Naive thymus-derived CD4-positive, alpha-beta T cell (primary cell): ENCODE results near the gene PGM3. TPM values are rescaled to one million over a fixed set of nuclear protein-coding genes. Genes with fewer than 3 reads are reported as not detected.

Experiments used
- ATAC-seq: fragments of 150-1000 bp; cut with Tn5 transposase; 2 replicates; pipeline ENCODE4 v1.10.0; 2021; ENCODE audit warnings: mild to moderate bottlenecking, moderate library complexity
- CTCF ChIA-PET: fragments of 350-600 bp; sonication (Branson Sonifier 250); formaldehyde crosslinking; loops from one replicate; lab custom pipeline; 2021; ENCODE audit warnings: antibody characterized with exemption; lab: Charles Lee
- POLR2A ChIA-PET: fragments of 350-600 bp; sonication (Branson Sonifier 250); formaldehyde crosslinking; loops from one replicate; lab custom pipeline; 2021; ENCODE audit warnings: antibody characterized with exemption, inconsistent platforms; lab: Charles Lee
- DNase-seq, 9 donors: peaks; one replicate each; pipeline versions ENCODE4 v3.0.0 to v3.0.0-alpha.2; 2020 to 2022; ENCODE audit warnings: mixed read lengths in 1 of 9
- H3K27ac ChIP-seq: one replicate; pipeline ENCODE4 v1.7.0; 2013; ENCODE audit warnings: mild to moderate bottlenecking, low read depth, low read length, moderate library complexity
- H3K27me3 ChIP-seq, 2 donors: one replicate each; pipeline ENCODE4 v1.7.0; 2013; ENCODE audit warnings: low read length in 2 of 2, mild to moderate bottlenecking in 2 of 2, moderate library complexity in 2 of 2; ENCODE audit not compliant: control insufficient read depth in 2 of 2, insufficient read depth in 2 of 2
- H3K36me3 ChIP-seq, 3 experiments: 1 replicate in 2 of 3; 2 replicates in 1 of 3; pipeline ENCODE4 v1.7.0; 2013; ENCODE audit warnings: low read length in 3 of 3, mild to moderate bottlenecking in 3 of 3, moderate library complexity in 1 of 3; ENCODE audit not compliant: insufficient read depth in 3 of 3, control insufficient read depth in 2 of 3
- H3K4me1 ChIP-seq, 2 donors: one replicate each; pipeline ENCODE4 v1.7.0; 2013; ENCODE audit warnings: low read length in 2 of 2, mild to moderate bottlenecking in 2 of 2, moderate library complexity in 1 of 2; ENCODE audit not compliant: control insufficient read depth in 2 of 2, insufficient read depth in 2 of 2
- H3K4me3 ChIP-seq: 2 replicates; pipeline ENCODE4 v1.7.0; 2013; ENCODE audit warnings: mild to moderate bottlenecking, low read length
- H3K9me3 ChIP-seq, 3 experiments: 1 replicate in 2 of 3; 2 replicates in 1 of 3; pipeline ENCODE4 v1.7.0; 2013; ENCODE audit warnings: low read length in 3 of 3; ENCODE audit not compliant: control insufficient read depth in 2 of 3
- H3K27ac Mint-ChIP-seq, 9 donors: one replicate each; pipeline ENCODE4 v1.8.0; 2020 to 2022; ENCODE audit warnings: mixed read lengths in 9 of 9, mild to moderate bottlenecking in 8 of 9, moderate library complexity in 5 of 9, inconsistent platforms in 2 of 9
- H3K27me3 Mint-ChIP-seq, 5 donors: one replicate each; pipeline ENCODE4 v1.8.0; 2021 to 2022; ENCODE audit warnings: mixed read lengths in 5 of 5, mild to moderate bottlenecking in 1 of 5
- H3K36me3 Mint-ChIP-seq, 5 donors: one replicate each; pipeline ENCODE4 v1.8.0; 2020 to 2022; ENCODE audit warnings: mixed read lengths in 5 of 5, mild to moderate bottlenecking in 3 of 5, inconsistent platforms in 1 of 5
- H3K4me1 Mint-ChIP-seq, 7 donors: one replicate each; pipeline ENCODE4 v1.8.0; 2020 to 2022; ENCODE audit warnings: mixed read lengths in 7 of 7, mild to moderate bottlenecking in 3 of 7, inconsistent platforms in 1 of 7
- H3K4me3 Mint-ChIP-seq, 10 donors: one replicate each; pipeline ENCODE4 v1.8.0; 2020 to 2022; ENCODE audit warnings: mild to moderate bottlenecking in 10 of 10, mixed read lengths in 10 of 10, moderate library complexity in 6 of 10, inconsistent platforms in 2 of 10
- H3K9me3 Mint-ChIP-seq, 11 donors: one replicate each; pipeline ENCODE4 v1.8.0; 2020 to 2022; ENCODE audit warnings: mixed read lengths in 11 of 11, mild to moderate bottlenecking in 4 of 11, inconsistent platforms in 1 of 11, moderate library complexity in 1 of 11
- intact Hi-C, 2 donors: fragments of 100-400 bp; cut with micrococcal nuclease; formaldehyde crosslinking; loops; one replicate each; pipeline ENCODE4 v1.15.1; 2023
- polyA plus RNA-seq, 2 donors: library from polyadenylated mRNA; unstranded; fragments of 300-500 nt; fragmentation: Illumina TruSeq; gene quantifications; one replicate each; pipeline ENCODE4 v1.2.3, GENCODE V29; 2021
- total RNA-seq, 6 experiments: library from RNA in 5 of 6; stranded (reverse) in 5 of 6; gene quantifications; 1 replicate in 5 of 6; 2 replicates in 1 of 6; pipeline ENCODE4 v1.2.3 and lab custom pipeline; 2021 to 2026

PGM3 gene
- total and polyA plus RNA-seq, 7 experiments from 2014 or later = 8.2 to 37.3 (median 22.1) TPM

DNA sequence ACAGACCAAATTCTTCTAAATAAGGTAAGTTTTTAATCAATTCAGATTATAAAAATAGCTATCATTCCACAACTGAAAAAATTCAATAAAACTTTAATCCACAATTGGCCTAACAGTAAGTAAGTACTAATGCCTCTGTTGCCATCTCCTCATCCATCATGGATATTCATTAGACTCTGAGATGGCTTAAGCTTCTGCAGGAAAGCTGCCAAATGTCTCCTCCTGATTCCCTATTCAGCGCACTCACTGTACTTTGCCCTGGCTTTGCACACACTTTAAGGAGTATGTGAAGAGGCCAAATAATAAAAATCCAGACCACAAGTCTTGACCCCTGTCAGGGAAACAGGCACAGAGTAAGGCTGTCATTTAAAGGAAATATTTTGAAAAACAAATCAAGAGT is 23.6 kb downstream of the PGM3 start:
- no peak for ATAC-seq
- intact Hi-C loops = loop anchor here in 1 of 2 donors (2.0 kb wide), 1 partner anchor 45 kb away; no protein-coding TSS in a partner anchor
- H3K4me1 ChIP-seq = no peaks in the 10 kb centered on the region
- POLR2A ChIA-PET = no interaction called here
- H3K9me3 ChIP-seq = no peaks in the 10 kb centered on the region
- Mint-ChIP-seq H3K4me3 (no peak overlapping the region), H3K4me1 (peaks cover 0 to 3% (median 0%) of the 10 kb centered on the region in 7 donors), H3K9me3 (no peaks in the 10 kb centered on the region), H3K36me3 (peaks cover 6 to 54% (median 29%) of the 10 kb centered on the region in 5 donors), H3K27me3 (no peaks in the 10 kb centered on the region), H3K27ac (peak overlapping the region in 2 of 9 donors; percentile 18 to 42)
- H3K36me3 ChIP-seq = peaks cover 0 to 77% (median 19%) of the 10 kb centered on the region in 3 experiments
- no peak overlapping the region for H3K27ac ChIP-seq
- no peak overlapping the region for H3K4me3 ChIP-seq
- CTCF ChIA-PET = no interaction called here
- no peak for DNase-seq
- no peaks in the 10 kb centered on the region for H3K27me3 ChIP-seq

DNA sequence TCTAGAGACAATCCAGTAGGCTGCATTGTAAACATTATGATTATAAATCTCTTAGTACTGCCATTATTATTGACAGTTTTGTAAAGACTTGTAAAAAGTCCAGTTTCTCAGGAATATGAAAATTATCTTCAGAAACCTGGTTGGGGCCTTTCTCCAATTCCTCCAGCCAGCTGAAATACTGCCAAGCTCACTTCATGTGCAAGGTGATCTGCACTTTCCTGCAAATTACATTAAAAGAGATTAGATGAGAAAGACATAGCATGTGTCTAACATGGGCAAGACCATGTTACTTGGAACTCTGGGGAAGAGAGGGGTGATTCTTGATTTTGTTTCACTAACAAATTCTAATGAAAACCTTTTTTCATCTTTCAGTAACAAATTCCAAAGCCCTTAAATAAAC is 24.0 kb downstream of the PGM3 start:
- H3K27me3 Mint-ChIP-seq = no peaks in the 10 kb centered on the region
- H3K4me3 ChIP-seq = no peak overlapping the region
- CTCF ChIA-PET = no interaction called here

GRCh38 chr6:83168556-83168955 is 24.5 kb downstream of the PGM3 start:
- Histone ChIP-seq H3K27ac (no peak overlapping the region), H3K9me3 (no peaks in the 10 kb centered on the region), H3K27me3 (no peaks in the 10 kb centered on the region), H3K4me3 (no peak overlapping the region), H3K4me1 (no peaks in the 10 kb centered on the region), H3K36me3 (peaks cover 0 to 84% (median 18%) of the 10 kb centered on the region in 3 experiments)
- intact Hi-C loops = loop anchor here in 1 of 2 donors (2.0 kb wide), 1 partner anchor 46 kb away; no protein-coding TSS in a partner anchor
- H3K4me3 Mint-ChIP-seq = no peak overlapping the region
- peak overlapping the region in 2 of 9 donors; percentile 38 to 47 for H3K27ac Mint-ChIP-seq
- CTCF ChIA-PET = no interaction called here
- H3K9me3 Mint-ChIP-seq = no peaks in the 10 kb centered on the region
- DNase-seq (no peak), ATAC-seq (no peak)
- peaks cover 0 to 3% (median 0%) of the 10 kb centered on the region in 7 donors for H3K4me1 Mint-ChIP-seq
- H3K27me3 Mint-ChIP-seq = no peaks in the 10 kb centered on the region
- POLR2A ChIA-PET = no interaction called here
- H3K36me3 Mint-ChIP-seq = peaks cover 7 to 58% (median 31%) of the 10 kb centered on the region in 5 donors

More for the DNA sequence above, 24.0 kb downstream of the PGM3 start:
- Mint-ChIP-seq H3K4me1 (peaks cover 0 to 3% (median 0%) of the 10 kb centered on the region in 7 donors), H3K9me3 (no peaks in the 10 kb centered on the region), H3K4me3 (no peak overlapping the region), H3K27ac (peak overlapping the region in 2 of 9 donors; percentile 5 to 47), H3K36me3 (peaks cover 7 to 54% (median 30%) of the 10 kb centered on the region in 5 donors)
- POLR2A ChIA-PET = no interaction called here
- intact Hi-C loops = loop anchor here in 1 of 2 donors (2.0 kb wide), 1 partner anchor 46 kb away; no protein-coding TSS in a partner anchor
- DNase-seq = no peak
- Histone ChIP-seq H3K36me3 (peaks cover 0 to 81% (median 18%) of the 10 kb centered on the region in 3 experiments), H3K9me3 (no peaks in the 10 kb centered on the region), H3K27ac (no peak overlapping the region), H3K4me1 (no peaks in the 10 kb centered on the region), H3K27me3 (no peaks in the 10 kb centered on the region)
- no peak for ATAC-seq

DNA sequence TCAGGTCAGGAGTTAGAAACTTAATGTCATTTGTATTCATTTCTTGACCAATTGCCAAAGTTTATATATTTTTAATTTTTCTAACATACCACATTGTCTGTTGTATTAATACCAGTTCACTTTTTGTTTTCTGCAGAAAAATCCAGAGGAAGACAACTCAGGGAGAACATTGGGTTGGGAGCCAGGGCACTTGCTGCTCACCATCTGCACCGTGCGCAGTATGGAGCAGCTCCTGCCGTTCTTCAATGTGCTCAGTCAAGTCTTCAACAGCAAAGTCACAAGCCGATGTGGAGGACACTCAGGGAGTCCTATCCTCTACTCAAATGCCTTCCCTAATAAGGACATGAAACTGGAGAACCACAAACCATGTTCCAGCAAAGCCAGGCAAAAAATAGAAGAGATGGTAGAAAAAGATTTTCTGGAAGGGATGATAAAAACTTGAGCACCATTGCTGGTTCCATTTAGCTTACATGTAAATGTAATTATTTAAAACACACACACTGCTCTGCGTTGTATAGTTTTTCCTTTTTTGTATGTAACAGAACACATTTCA is 25.3 kb downstream of the PGM3 start:
- no peak for ATAC-seq
- H3K9me3 ChIP-seq = no peaks in the 10 kb centered on the region
- H3K27ac Mint-ChIP-seq = peak overlapping the region in 1 of 9 donors; percentile 1

DNA sequence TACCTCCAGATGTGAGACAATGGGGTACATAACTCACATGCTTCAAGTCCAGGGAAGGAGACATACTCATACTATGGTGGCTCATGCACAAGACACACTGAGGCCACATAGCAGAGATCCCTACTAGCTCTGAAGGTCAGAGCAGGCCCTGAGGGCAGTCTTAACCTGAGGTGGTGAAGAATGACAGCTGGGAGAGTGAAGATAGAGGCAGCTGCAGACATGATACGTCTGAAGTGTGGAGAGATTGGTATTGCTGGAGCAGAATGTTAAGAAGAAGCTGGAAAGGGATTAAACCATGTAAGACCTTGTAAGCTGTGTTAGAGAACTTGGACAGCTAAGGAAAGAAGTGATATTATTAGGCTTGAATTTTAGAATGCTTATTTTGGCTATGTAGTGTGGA is 32.9 kb downstream of the PGM3 start:
- Histone ChIP-seq H3K4me3 (no peak overlapping the region), H3K27me3 (no peaks in the 10 kb centered on the region), H3K9me3 (no peaks in the 10 kb centered on the region), H3K27ac (no peak overlapping the region), H3K36me3 (peaks cover 0 to 52% (median 6%) of the 10 kb centered on the region in 3 experiments), H3K4me1 (no peaks in the 10 kb centered on the region)
- no peaks in the 10 kb centered on the region for H3K9me3 Mint-ChIP-seq
- ATAC-seq = no peak
- no peak overlapping the region for H3K4me3 Mint-ChIP-seq
- peaks cover 7 to 51% (median 23%) of the 10 kb centered on the region in 5 donors for H3K36me3 Mint-ChIP-seq
- intact Hi-C loops = no loop called here
- ChIA-PET POLR2A (interaction anchor here (0.6 to 1.1 kb wide), 2 partner anchors 14 to 48 kb away, joined by 3 read pairs; no protein-coding TSS in a partner anchor), CTCF (no interaction called here)
- H3K4me1 Mint-ChIP-seq = peaks cover 0 to 2% (median 0%) of the 10 kb centered on the region in 7 donors
- DNase-seq = no peak
- H3K27ac Mint-ChIP-seq = peak overlapping the region in 2 of 9 donors; percentile 23 to 72
- no peaks in the 10 kb centered on the region for H3K27me3 Mint-ChIP-seq

More for the DNA sequence above, 25.3 kb downstream of the PGM3 start:
- Mint-ChIP-seq H3K4me1 (peaks cover 0 to 3% (median 0%) of the 10 kb centered on the region in 7 donors), H3K9me3 (no peaks in the 10 kb centered on the region), H3K36me3 (peaks cover 7 to 56% (median 32%) of the 10 kb centered on the region in 5 donors), H3K4me3 (no peak overlapping the region), H3K27me3 (no peaks in the 10 kb centered on the region)
- intact Hi-C loops = loop anchor here in 1 of 2 donors (2.0 kb wide), 1 partner anchor 47 kb away; no protein-coding TSS in a partner anchor
- Histone ChIP-seq H3K4me3 (no peak overlapping the region), H3K27me3 (no peaks in the 10 kb centered on the region), H3K4me1 (no peaks in the 10 kb centered on the region), H3K27ac (no peak overlapping the region), H3K36me3 (peaks cover 0 to 84% (median 16%) of the 10 kb centered on the region in 3 experiments)
- POLR2A ChIA-PET = no interaction called here
- DNase-seq = no peak
- CTCF ChIA-PET = no interaction called here

GRCh38 chr6:83155794-83156193 is 37.3 kb downstream of the PGM3 start:
- peaks cover 5 to 49% (median 12%) of the 10 kb centered on the region in 5 donors for H3K36me3 Mint-ChIP-seq
- H3K4me3 Mint-ChIP-seq = no peak overlapping the region
- no peaks in the 10 kb centered on the region for H3K27me3 Mint-ChIP-seq
- H3K9me3 Mint-ChIP-seq = no peaks in the 10 kb centered on the region
- no peak for DNase-seq
- no peaks in the 10 kb centered on the region for H3K4me1 Mint-ChIP-seq
- Histone ChIP-seq H3K4me3 (no peak overlapping the region), H3K27ac (no peak overlapping the region), H3K4me1 (no peaks in the 10 kb centered on the region), H3K9me3 (no peaks in the 10 kb centered on the region), H3K36me3 (peaks cover 6 to 58% (median 7%) of the 10 kb centered on the region in 3 experiments), H3K27me3 (no peaks in the 10 kb centered on the region)
- intact Hi-C loops = no loop called here
- CTCF ChIA-PET = no interaction called here
- POLR2A ChIA-PET = no interaction called here
- H3K27ac Mint-ChIP-seq = no peak overlapping the region
- ATAC-seq = no peak
